DOHH2 (cell line): ENCODE measurements around the gene SHISA6.

ENCODE experiments used
- H3F3A ChIP-seq: fragments of 200-600 bp; sonication (generic), shearing (Covaris generic); 2 replicates; pipeline ENCODE4 v1.6.0; 2016; ENCODE audit warnings: antibody characterized with exemption, mild to moderate bottlenecking; ENCODE audit not compliant: control insufficient read depth, insufficient read depth
- H3K27ac ChIP-seq: fragments of 200-600 bp; sonication (generic); 2 replicates; pipeline ENCODE4 v1.5.1; 2014; ENCODE audit warnings: low read depth, mild to moderate bottlenecking, low read length, moderate library complexity
- H3K27me3 ChIP-seq: fragments of 200-600 bp; sonication (generic); 2 replicates; pipeline ENCODE4 v1.6.1; 2014; ENCODE audit warnings: mild to moderate bottlenecking, low read length, mixed read lengths; ENCODE audit not compliant: control insufficient read depth
- H3K36me3 ChIP-seq: fragments of 200-600 bp; sonication (generic); 2 replicates; pipeline ENCODE4 v1.6.1; 2014; ENCODE audit warnings: mild to moderate bottlenecking, low read length, moderate library complexity, mixed read lengths; ENCODE audit not compliant: control insufficient read depth
- H3K4me1 ChIP-seq: fragments of 200-600 bp; sonication (generic); 2 replicates; pipeline ENCODE4 v1.6.1; 2014; ENCODE audit warnings: mild to moderate bottlenecking, low read length, mixed read lengths; ENCODE audit not compliant: control insufficient read depth
- H3K4me2 ChIP-seq: fragments of 200-600 bp; sonication (generic); 2 replicates; pipeline ENCODE4 v1.6.0; 2014; ENCODE audit warnings: mild to moderate bottlenecking, low read length, moderate library complexity
- H3K4me3 ChIP-seq: fragments of 200-600 bp; sonication (generic); 2 replicates; pipeline ENCODE4 v1.5.1; 2014; ENCODE audit warnings: mild to moderate bottlenecking, low read length, mixed read lengths
- H3K79me2 ChIP-seq: fragments of 200-600 bp; sonication (generic); 2 replicates; pipeline ENCODE4 v1.6.1; 2014; ENCODE audit warnings: mild to moderate bottlenecking, low read length, mixed read lengths; ENCODE audit not compliant: control insufficient read depth
- H3K9me2 ChIP-seq: fragments of 200-600 bp; sonication (generic); replicated peaks from 2 replicates; pipeline ENCODE4 v1.6.1; 2014; ENCODE audit warnings: mild to moderate bottlenecking, low read length, mixed read lengths; ENCODE audit not compliant: control insufficient read depth
- H3K9me3 ChIP-seq: fragments of 200-600 bp; sonication (generic); 2 replicates; pipeline ENCODE4 v1.6.1; 2014; ENCODE audit warnings: antibody characterized with exemption, low read length, mixed read lengths; ENCODE audit not compliant: control insufficient read depth, insufficient read depth
- H4K20me1 ChIP-seq: fragments of 200-600 bp; sonication (generic); 2 replicates; pipeline ENCODE4 v1.6.0; 2014; ENCODE audit warnings: low read depth, mild to moderate bottlenecking, antibody characterized with exemption, low read length, moderate library complexity; ENCODE audit not compliant: control insufficient read depth, insufficient read depth
- CTCF ChIP-seq: fragments of 200-600 bp; sonication (generic); IDR thresholded peaks from one replicate; pipeline ENCODE4 v1.5.1; 2014; ENCODE audit warnings: antibody characterized with exemption, mild to moderate bottlenecking, low read depth, low read length; ENCODE audit not compliant: poor library complexity, severe bottlenecking
- EZH2phosphoT487 ChIP-seq: fragments of 200-600 bp; sonication (generic); IDR thresholded peaks from 2 replicates; pipeline ENCODE4 v1.6.1; 2017; ENCODE audit warnings: borderline replicate concordance, mild to moderate bottlenecking, antibody characterized with exemption, low read length, moderate library complexity, mixed read lengths

The SHISA6 gene

GRCh38 chr17:11287791-11288190, 46.8 kb downstream of the SHISA6 start:
- Histone ChIP-seq H3K9me3 (no peaks in the 10 kb centered on the region; the same call in 1 of the 2 replicates), H3K27ac (no peak overlapping the region), H3K4me2 (no peak overlapping the region), H3K9me2 (no peaks in the 10 kb centered on the region), H3K4me3 (no peak overlapping the region), H3K27me3 (no peaks in the 10 kb centered on the region), H4K20me1 (no peaks in the 10 kb centered on the region), H3K4me1 (no peaks in the 10 kb centered on the region), H3F3A (no peaks in the 10 kb centered on the region), H3K36me3 (no peaks in the 10 kb centered on the region), H3K79me2 (no peaks in the 10 kb centered on the region)
- TF ChIP-seq EZH2phosphoT487 (no peak), CTCF (no peak)

- Histone ChIP-seq H3K4me3 (no peak overlapping the region), H4K20me1 (no peaks in the 10 kb centered on the region), H3F3A (no peaks in the 10 kb centered on the region), H3K27ac (no peak overlapping the region), H3K36me3 (no peaks in the 10 kb centered on the region), H3K4me2 (no peak overlapping the region), H3K9me2 (no peaks in the 10 kb centered on the region), H3K27me3 (no peaks in the 10 kb centered on the region), H3K79me2 (no peaks in the 10 kb centered on the region), H3K9me3 (no peaks in the 10 kb centered on the region; the same call in 1 of the 2 replicates), H3K4me1 (no peaks in the 10 kb centered on the region)
- TF ChIP-seq EZH2phosphoT487: no peak
- no peak for TF ChIP-seq CTCF
Observed at GRCh38 chr17:11290814-11291213, 49.8 kb downstream of the SHISA6 start.

- Histone ChIP-seq H3K27ac (no peak overlapping the region), H3K4me2 (no peak overlapping the region), H3K9me2 (no peaks in the 10 kb centered on the region), H3K4me3 (no peak overlapping the region), H3K79me2 (no peaks in the 10 kb centered on the region), H3K36me3 (no peaks in the 10 kb centered on the region), H3K27me3 (no peaks in the 10 kb centered on the region), H3K4me1 (no peaks in the 10 kb centered on the region), H3K9me3 (no peaks in the 10 kb centered on the region), H3F3A (no peaks in the 10 kb centered on the region), H4K20me1 (no peaks in the 10 kb centered on the region)
- TF ChIP-seq EZH2phosphoT487: no peak
- TF ChIP-seq CTCF: no peak
Observed at GRCh38 chr17:11292491-11292890, 51.5 kb downstream of the SHISA6 start.

GRCh38 chr17:11293480-11293879, 52.5 kb downstream of the SHISA6 start:
- Histone ChIP-seq H3K27ac (no peak overlapping the region), H3K9me2 (no peaks in the 10 kb centered on the region), H3K4me2 (no peak overlapping the region), H3K36me3 (no peaks in the 10 kb centered on the region), H3K4me1 (no peaks in the 10 kb centered on the region), H3K27me3 (no peaks in the 10 kb centered on the region), H3F3A (no peaks in the 10 kb centered on the region), H4K20me1 (no peaks in the 10 kb centered on the region), H3K79me2 (no peaks in the 10 kb centered on the region), H3K4me3 (no peak overlapping the region), H3K9me3 (no peaks in the 10 kb centered on the region)
- no peak for TF ChIP-seq CTCF
- TF ChIP-seq EZH2phosphoT487: no peak
